ENCODE data around the gene UBE2D2.

DNA sequence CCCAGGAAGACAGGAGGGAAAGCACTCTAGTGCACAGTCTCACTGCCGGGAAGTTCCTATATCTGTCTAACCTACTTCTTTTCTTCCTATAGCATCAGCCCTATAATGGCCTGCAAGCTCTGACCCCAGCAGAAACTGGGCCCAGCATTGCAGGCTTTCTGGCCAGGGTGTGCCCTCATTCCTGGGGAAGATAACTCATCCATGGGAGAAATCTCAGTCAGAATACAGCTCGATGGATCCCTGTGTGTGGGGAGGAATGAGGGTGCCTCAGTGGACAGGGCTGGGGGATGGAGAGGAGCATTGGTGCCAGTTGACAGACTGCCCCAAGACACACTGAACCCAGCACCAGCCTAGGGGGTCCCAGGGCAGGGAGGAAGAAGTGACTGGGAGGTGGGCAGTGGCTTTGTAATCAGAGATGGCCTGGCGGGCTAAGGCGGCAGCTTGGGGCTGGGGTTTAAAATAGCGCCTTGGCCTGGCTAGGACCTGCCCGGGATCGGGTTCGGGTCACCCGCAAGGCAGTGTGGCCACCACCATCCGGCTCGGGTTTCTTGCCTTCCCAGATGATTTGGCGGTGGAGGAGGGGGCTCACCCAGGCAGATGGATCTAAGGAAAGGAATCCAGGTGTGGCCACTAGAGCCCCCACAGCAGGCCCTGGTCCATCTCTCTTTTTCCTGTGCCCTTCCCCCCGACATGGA is 79.4 kb downstream of the UBE2D2 start:
- no peak for TF ChIP-seq EZH2 (IDR thresholded peaks at IDR 0.05; ENCODE audit: insufficient read depth, poor library complexity, severe bottlenecking)
- no peak for TF ChIP-seq EZH2phosphoT487 (IDR thresholded peaks at IDR 0.05; ENCODE audit: insufficient read depth, low read depth)

Data from GM23248 (cell line).